ENCODE measurements around the gene NFIX. TPM values are rescaled to one million over a fixed set of nuclear protein-coding genes. Genes with fewer than 3 reads are reported as not detected.

Gene NFIX
- total and polyA plus RNA-seq, 9 of the 15 experiments (the other 6 are each of a cell fraction or from before 2014, with no cell fraction given) = 0.28 to 26.8 (median 5.4) TPM

GRCh38 chr19:12985049-12985776, 10.1 kb upstream of the NFIX start (continued):
- TF ChIP-seq PREB (CRISPR knock-in tag; IDR thresholded peaks at IDR 0.05) = no peak
- 0 out of 4 replicates have a peak, but pooled peaks of 1 of the 2 experiments have one; percentile 44 for TF ChIP-seq MLX (CRISPR knock-in tag; conservative IDR thresholded peaks at IDR 0.05)
- TF ChIP-seq BHLHE40 (IDR thresholded peaks at IDR 0.05; ENCODE audit: low read length) = peak; percentile 74
- 0 out of 2 replicates have a peak, but pooled peaks have one; percentile 19 for TF ChIP-seq ELF2 (CRISPR knock-in tag; IDR thresholded peaks at IDR 0.05)
- no peak for TF ChIP-seq PBX2 (CRISPR knock-in tag; IDR thresholded peaks at IDR 0.05; ENCODE audit: low read depth)
- no peak for TF ChIP-seq PBX2 (tag; conservative IDR thresholded peaks at IDR 0.05; ENCODE audit: low read depth)
- 0 out of 2 replicates have a peak, but pooled peaks have one; percentile 8 for TF ChIP-seq MTA2 (IDR thresholded peaks at IDR 0.05; ENCODE audit: low read depth)
- peak in 1 of 2 experiments; percentile 46; a peak in 1 of 4 replicates for TF ChIP-seq MLLT1 (IDR thresholded peaks at IDR 0.05)
- TF ChIP-seq ZBTB2 (IDR thresholded peaks at IDR 0.05) = peak; percentile 43; the same call in 1 of the 2 replicates
- TF ChIP-seq ZBTB12 (CRISPR knock-in tag; IDR thresholded peaks at IDR 0.05) = no peak
- peak; percentile 76; the same call in 1 of the 2 replicates for TF ChIP-seq FOXP1 (CRISPR knock-in tag; IDR thresholded peaks at IDR 0.05)
- no peak for TF ChIP-seq RBM17 (IDR thresholded peaks at IDR 0.05; ENCODE audit: borderline replicate concordance, low read depth, low read length)
- TF ChIP-seq ELF1 (tag; IDR thresholded peaks at IDR 0.05) = 0 out of 2 replicates have a peak, but pooled peaks have one; percentile 26
- TF ChIP-seq E2F3 (CRISPR knock-in tag; IDR thresholded peaks at IDR 0.05) = 0 out of 2 replicates have a peak, but pooled peaks have one; percentile 27
- peak; percentile 69; the same call in 1 of the 2 replicates for TF ChIP-seq ZNF589 (CRISPR knock-in tag; IDR thresholded peaks at IDR 0.05; ENCODE audit: low read depth)
- TF ChIP-seq NEUROD1 (IDR thresholded peaks at IDR 0.05; ENCODE audit: borderline replicate concordance, low read depth, low read length, partially characterized antibody) = no peak
- TF ChIP-seq CTBP1 (IDR thresholded peaks at IDR 0.05; ENCODE audit: borderline replicate concordance) = peak; percentile 59
